Activated CD4-positive, alpha-beta T cell treated with anti-CD3 and anti-CD28 coated beads for 48 hours (primary cell): ENCODE measurements around the gene SYCP2.
"Not testable (repeated sequence)": the region's sequence is repeated elsewhere in the genome, so short reads cannot be mapped to it uniquely, and the experiment has no call there.

ENCODE experiments used
- DNase-seq: peaks from one replicate; pipeline ENCODE4 v3.0.0-alpha.2; 2020

Gene SYCP2

DNA sequence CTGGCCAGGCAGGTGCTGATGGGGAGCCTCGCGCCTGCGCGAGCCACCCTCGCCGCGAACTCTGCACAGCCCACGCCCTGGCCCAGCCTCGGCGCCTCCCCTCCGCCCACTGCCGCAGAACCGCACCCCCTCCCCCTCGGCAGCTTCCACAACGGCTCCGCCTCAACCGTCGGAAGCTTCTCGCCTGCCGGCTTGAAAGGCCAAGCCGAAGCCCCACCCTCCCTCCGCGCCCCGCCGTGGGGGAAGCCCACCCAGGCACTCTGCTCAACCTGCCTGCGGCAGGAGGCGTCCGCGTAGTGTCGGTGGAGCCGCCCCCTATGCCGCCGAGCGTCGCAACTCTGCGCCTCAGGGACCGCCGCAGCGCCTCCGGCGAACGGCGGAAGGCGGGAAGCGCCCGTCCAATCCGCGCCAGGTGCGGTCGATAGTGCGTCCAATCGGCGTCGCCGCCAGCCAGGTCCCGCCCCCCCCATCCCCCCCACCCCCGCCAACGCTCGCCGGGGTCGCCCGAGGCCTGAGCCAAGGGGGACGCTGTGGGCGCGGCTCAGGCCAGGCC is at the start of gene SYCP2:
TSS of gene SYCP2 (minus strand) at position 342 of the 553 bp plus-strand sequence. CDS start 11,224 bp downstream, outside the sequence.
- DNase-seq = peak; percentile 72

DNA sequence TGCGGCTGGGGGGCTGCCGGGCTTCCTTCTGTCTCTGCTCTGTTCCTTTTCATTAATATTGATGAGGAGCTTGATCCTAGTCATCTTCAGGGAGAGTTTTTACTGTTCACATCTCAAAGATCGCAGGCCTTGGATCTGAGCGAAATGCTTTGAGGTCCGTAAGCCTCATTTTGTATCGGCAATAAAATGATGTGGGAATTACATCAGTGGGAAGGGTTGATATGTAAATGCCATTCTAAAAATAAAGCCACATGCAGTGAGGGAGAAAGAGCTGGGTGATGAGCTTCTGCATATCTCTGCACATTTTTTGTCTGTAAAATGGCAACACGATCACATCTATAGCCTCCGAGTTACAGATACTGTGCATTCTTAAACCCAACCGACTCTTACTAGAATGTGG is 49.6 kb upstream of the SYCP2 start:
- DNase-seq = no peak

DNA sequence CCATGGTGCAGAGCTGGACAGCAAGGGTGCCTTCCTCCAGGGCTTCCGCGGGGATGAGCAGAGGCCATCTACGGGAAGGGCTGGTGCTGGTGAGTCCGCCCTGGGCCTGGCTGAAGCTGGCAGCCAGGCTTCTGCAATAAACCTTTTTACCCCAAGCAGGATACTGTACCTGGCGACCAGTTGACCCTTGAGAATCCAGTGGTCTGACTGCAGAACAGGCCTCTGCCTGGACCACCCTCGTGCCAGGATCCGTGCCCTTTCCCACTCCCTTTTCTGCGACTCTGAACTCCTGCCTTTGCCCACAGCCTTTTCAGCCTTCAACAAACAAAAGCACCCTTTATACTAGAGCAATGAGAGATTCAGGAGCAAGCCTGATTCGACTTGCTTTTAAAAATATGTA is 43.6 kb upstream of the SYCP2 start:
- no peak for DNase-seq

GRCh38 chr20:59976156-59976782 is 42.8 kb upstream of the SYCP2 start:
- DNase-seq = no peak

DNA sequence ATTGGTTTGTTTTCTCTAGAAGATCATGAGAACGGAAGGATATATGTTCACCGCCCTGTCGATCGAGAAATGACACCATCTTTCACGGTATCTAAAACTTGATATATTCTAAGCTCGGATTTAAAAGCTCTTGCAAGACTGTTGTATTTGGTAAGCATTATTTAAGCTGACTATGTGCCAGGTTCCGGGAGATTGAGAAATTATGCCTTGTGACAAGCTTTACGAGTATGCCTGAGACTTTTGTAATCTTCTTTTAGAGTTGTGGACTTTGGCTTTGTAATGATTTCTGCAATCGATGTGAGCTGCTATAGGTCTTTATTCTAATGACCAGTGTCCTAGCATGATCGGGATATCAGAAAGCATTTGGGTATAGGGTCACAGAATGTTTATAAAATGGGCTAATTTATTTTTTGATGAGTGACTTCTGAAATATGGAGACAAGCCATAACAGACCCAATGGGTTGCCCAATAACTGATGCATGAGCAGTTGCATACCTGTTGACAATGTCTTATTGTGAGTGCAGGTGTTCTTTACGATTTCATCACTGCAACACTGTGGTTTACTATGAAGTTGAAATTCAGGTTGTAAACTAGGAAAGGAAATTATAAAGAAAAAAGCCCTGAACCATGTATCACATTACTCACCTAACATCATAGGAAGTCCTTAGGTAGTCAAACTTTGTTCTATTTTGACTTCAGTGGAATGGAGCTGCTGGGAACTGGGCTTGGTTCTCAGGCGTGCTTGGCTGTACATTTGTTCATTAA is 38.8 kb upstream of the SYCP2 start:
- DNase-seq = no peak

DNA sequence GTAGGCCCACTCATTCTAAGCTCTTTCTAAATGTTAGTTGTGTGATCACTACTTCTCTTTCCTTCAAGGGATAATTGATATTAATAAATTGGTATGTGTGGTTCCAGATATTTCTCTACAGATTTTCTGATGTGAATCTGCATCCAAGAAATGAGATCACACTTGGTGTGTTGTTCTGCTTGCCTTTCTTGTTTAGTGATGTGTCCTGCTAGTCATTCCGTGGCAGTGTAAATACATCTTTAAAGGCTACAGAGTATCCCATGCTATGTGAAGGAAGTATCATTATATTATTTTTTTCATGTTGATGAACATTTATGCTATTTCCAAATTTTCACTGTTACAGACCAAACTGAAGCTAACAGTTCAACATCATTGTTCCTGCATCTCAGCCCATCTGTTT is 38.0 kb upstream of the SYCP2 start:
- no peak for DNase-seq

DNA sequence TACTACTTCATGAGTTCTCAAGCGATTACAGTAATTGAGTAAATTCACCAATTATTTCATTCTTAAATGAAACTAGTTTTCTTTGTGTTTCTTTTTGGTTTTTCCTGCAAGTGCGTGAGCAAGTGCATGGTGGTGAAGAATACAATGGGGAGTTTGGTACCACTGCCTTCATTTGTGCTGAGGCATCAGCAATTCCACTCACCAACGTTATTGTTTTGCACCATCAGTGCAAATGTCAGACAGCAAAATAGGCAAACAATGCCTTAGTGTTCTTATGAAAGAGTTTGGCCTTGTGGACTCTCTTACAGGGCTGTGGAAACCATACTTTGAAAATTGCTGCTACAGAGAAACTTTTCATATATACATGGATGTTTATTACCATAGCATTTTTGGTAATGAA is 33.0 kb upstream of the SYCP2 start:
- no peak for DNase-seq

DNA sequence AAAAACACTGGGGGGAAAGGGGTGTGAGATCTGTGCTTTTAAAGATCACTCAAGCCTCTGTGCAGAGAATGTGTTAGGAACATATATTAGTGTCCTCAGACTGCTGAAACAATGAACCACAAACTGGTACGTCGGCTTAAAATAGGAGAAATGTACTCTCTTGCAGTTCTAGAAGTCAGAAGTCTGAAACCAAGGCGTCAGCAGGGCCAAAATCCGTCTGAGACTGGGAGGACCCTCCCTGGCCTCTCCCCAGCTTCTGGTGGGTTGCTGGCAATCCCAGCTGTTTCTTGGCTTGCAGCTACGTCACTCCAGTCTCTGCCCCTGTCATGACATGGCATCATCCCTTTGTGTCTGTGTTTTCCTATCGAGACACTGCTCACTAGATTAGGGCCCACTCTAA is 28.7 kb upstream of the SYCP2 start:
- no peak for DNase-seq

DNA sequence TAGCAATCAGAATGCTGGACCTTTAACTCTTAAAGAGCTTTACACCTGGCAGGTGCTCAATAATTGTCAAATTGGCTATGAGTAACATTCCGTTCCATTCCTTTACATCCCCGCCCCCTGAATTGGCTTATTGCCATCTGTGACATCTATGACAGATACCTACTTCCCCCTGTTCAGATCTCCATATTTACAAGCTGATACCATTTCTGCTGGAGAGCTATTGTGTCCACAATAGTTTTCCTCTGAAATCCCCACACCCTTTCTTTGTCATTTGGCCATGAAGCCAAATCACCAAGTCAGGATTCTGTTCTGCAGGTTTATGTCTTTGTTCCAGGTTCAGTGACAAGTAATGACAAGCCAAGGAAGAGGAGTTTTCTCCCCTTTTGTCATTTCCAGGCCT is 28.0 kb upstream of the SYCP2 start:
- no peak for DNase-seq

- no peak for DNase-seq
Measured at GRCh38 chr20:59958626-59959025, 25.2 kb upstream of the SYCP2 start.

GRCh38 chr20:59958123-59958522 is 24.7 kb upstream of the SYCP2 start, which contains the start of gene CDH26:
Gene CDH26 (plus strand): TSS chr20:59958423. CDS start chr20:59958727, 304 bp downstream.
- DNase-seq = no peak

DNA sequence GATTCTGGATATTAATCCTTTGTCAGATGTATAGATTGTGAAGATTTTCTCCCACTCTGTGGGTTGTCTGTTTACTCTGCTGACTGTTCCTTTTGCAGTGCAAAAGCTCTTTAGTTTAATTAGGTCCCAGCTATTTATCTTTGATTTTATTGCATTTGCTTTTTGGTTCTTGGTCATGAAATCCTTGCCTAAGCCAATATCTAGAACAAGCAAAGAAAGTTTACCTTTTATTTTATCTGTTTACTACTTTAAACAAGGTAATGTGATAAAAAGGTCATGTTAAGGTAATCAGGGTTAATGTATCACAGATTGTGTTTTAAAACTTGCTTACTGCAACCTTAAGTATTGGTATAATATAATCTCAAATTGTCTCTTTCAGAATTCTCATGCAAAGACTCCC is 24.1 kb upstream of the SYCP2 start:
- not testable (repeated sequence) for DNase-seq

- DNase-seq = no peak
Measured at GRCh38 chr20:59955131-59955796, 21.8 kb upstream of the SYCP2 start.

- no peak for DNase-seq
Measured at GRCh38 chr20:59954718-59955117, 21.3 kb upstream of the SYCP2 start.

- DNase-seq = no peak
Measured at GRCh38 chr20:59949911-59950310, 16.5 kb upstream of the SYCP2 start.

DNA sequence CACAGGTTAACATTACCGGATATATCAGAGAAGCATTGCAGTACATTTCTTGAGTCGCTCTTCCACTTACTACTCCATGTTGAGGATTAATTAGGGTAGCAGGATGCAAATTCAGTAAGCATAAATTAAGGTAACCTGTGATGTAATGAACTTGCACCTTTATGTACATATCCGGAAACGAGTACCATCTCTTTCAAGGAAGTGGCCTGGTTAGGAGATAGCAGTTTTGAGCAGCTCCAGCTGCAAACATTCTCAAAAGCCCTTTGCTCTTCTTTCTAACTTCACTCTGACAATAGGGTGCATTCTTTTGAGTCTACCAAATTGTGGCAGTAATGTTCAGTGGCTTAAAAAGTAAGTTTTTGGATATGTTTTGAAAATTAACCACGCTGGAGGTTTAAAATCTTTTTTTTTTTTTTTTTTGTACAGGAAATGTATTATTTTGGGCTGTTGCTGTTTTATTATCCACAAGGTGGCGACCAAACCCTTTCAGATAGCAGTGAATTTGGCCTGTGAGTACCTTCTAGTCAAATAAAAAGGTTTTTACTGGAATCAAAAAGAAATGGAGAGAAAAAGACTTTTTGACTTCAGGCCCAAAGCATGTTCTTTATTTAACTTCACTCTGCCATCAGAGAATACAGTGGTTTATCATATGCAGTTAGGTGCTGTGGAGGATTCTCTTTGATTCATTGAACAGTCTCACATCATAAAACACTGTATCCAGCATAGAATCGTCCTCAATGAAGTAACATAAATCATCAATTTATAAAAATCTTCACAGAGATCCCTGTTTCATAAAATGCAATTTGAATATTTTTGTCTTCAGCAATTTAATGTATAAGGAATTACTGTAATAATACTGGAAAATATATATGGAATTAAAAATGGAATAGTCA is 15.6 kb upstream of the SYCP2 start:
- peak; percentile 25 for DNase-seq

GRCh38 chr20:59948212-59948611 is 14.8 kb upstream of the SYCP2 start:
- no peak for DNase-seq

- DNase-seq = no peak
Measured at GRCh38 chr20:59947376-59947775, 13.9 kb upstream of the SYCP2 start.

DNA sequence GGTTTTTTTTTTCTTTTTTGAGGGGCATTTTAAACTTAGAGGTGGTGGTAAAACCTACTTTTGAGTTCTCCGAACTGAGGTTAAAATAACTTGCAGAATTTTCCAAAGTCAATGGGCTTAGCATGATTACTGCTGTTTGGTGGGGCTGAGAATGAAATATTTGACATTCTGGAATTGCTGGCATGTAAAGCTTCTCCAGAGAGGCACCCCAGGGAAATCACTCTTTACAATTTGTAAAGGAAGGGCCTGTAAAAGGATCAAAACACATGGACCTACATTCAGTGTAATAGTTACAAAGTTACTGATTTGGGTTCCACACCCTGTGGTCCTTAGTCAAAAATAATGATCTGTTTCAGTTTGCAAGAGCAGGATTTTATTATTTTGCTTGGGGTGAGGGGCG is 12.3 kb upstream of the SYCP2 start:
- no peak for DNase-seq

GRCh38 chr20:59945175-59945574 is 11.7 kb upstream of the SYCP2 start:
- DNase-seq = no peak

DNA sequence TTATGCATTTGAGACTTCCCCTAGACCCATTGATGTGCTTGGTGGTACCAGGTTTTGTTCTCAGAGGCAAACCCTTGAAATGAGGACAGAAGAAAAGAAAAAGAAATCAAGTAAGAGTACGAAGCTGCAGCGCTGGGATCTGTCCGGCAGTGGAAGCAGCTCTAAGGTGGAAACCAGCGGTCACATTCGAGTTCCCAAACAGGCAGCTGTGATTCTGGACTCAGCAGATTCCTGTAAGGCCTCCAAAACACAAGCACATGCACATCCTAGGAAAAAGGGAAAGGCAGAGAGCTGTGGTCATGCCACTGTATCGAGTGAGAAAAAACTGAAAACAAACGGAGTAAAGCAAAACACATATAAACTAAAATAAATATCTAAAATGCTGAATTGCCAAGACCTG is 11.3 kb upstream of the SYCP2 start:
- DNase-seq = no peak

- no peak for DNase-seq
Measured at GRCh38 chr20:59942245-59942644, 8.8 kb upstream of the SYCP2 start.

- DNase-seq = no peak
Measured at GRCh38 chr20:59940956-59941294, 7.5 kb upstream of the SYCP2 start.
